Amniotic stem cell (primary cell): Measurements from ENCODE around the gene ZDHHC13.

Experiments used
- DNase-seq: peaks from one replicate; lab custom pipeline; 2025; lab: John Stamatoyannopoulos, UW

ZDHHC13 gene

GRCh38 chr11:19173004-19173689 is 56.2 kb downstream of the ZDHHC13 start:
- DNase-seq, result no peak

- DNase-seq, result no peak
Observed at GRCh38 chr11:19173964-19174638, 57.1 kb downstream of the ZDHHC13 start.

GRCh38 chr11:19176629-19177186 is 59.7 kb downstream of the ZDHHC13 start:
- DNase-seq, result no peak

GRCh38 chr11:19181531-19182261 is 64.7 kb downstream of the ZDHHC13 start:
- no peak for DNase-seq

- DNase-seq, result no peak
Observed at GRCh38 chr11:19183646-19184045, 66.7 kb downstream of the ZDHHC13 start.

- DNase-seq, result no peak
Observed at GRCh38 chr11:19185036-19185435, 68.1 kb downstream of the ZDHHC13 start.

GRCh38 chr11:19185516-19186052 is 68.6 kb downstream of the ZDHHC13 start:
- no peak for DNase-seq

- no peak for DNase-seq
Observed at GRCh38 chr11:19187114-19187832, 70.3 kb downstream of the ZDHHC13 start.

- no peak for DNase-seq
Observed at GRCh38 chr11:19187833-19188258, 70.9 kb downstream of the ZDHHC13 start.

GRCh38 chr11:19191530-19192169 is 74.7 kb downstream of the ZDHHC13 start:
- no peak for DNase-seq

- DNase-seq, result no peak
Observed at GRCh38 chr11:19193916-19194315, 76.9 kb downstream of the ZDHHC13 start.

- no peak for DNase-seq
Observed at GRCh38 chr11:19194620-19195308, 77.8 kb downstream of the ZDHHC13 start.

- DNase-seq, result no peak
Observed at GRCh38 chr11:19196432-19196831, 79.5 kb downstream of the ZDHHC13 start.

GRCh38 chr11:19199048-19199447 is 82.1 kb downstream of the ZDHHC13 start:
- no peak for DNase-seq

GRCh38 chr11:19199771-19200170 is 82.8 kb downstream of the ZDHHC13 start:
- DNase-seq, result no peak

GRCh38 chr11:19200410-19201201 is 83.6 kb downstream of the ZDHHC13 start:
- DNase-seq, result no peak

GRCh38 chr11:19201737-19202605 is 85.0 kb downstream of the ZDHHC13 start, which contains the start of gene CSRP3:
Gene CSRP3, minus strand, starts transcription at chr11:19201983. Its CDS starts 9,535 bp downstream, at chr11:19192448.
- DNase-seq, result no peak

GRCh38 chr11:19204836-19205235 is 87.9 kb downstream of the ZDHHC13 start:
- no peak for DNase-seq

GRCh38 chr11:19208181-19208580 is 91.2 kb downstream of the ZDHHC13 start:
- DNase-seq, result no peak
